NCI-H2227 (cell line): ENCODE measurements around the gene COL4A4.

Experiments
- DNase-seq: peaks from one replicate; lab custom pipeline; 2025; ENCODE audit not compliant: unreplicated experiment; lab: John Stamatoyannopoulos, UW

Gene COL4A4

GRCh38 chr2:227163998-227164762 is at the start of gene COL4A4, which contains the start of gene COL4A3:
TSS of gene COL4A4 (minus strand) at chr2:227164205. CDS start at chr2:227147483, 16,722 bp downstream.
TSS of gene COL4A3 (plus strand) at chr2:227164624. CDS start at chr2:227164727, 103 bp downstream.
- peak; percentile 7 for DNase-seq

- DNase-seq, result no peak
These were observed 43.6 kb upstream of the COL4A4 start for GRCh38 chr2:227207573-227207972.

- no peak for DNase-seq
These were observed 42.4 kb upstream of the COL4A4 start for GRCh38 chr2:227206406-227206805.

GRCh38 chr2:227205701-227206100 is 41.7 kb upstream of the COL4A4 start:
- DNase-seq, result no peak

- no peak for DNase-seq
These were observed 40.4 kb upstream of the COL4A4 start for GRCh38 chr2:227204452-227204851.

- no peak for DNase-seq
These were observed 37.8 kb upstream of the COL4A4 start for GRCh38 chr2:227201771-227202170.

- DNase-seq, result no peak
These were observed 34.9 kb upstream of the COL4A4 start for GRCh38 chr2:227198866-227199265.

- no peak for DNase-seq
These were observed 30.2 kb upstream of the COL4A4 start for GRCh38 chr2:227194219-227194618.

- DNase-seq, result no peak
These were observed 28.5 kb upstream of the COL4A4 start for GRCh38 chr2:227192491-227192890.

- no peak for DNase-seq
These were observed 27.4 kb upstream of the COL4A4 start for GRCh38 chr2:227191367-227191766.

GRCh38 chr2:227188292-227188691 is 24.3 kb upstream of the COL4A4 start:
- no peak for DNase-seq

- DNase-seq, result no peak
These were observed 22.7 kb upstream of the COL4A4 start for GRCh38 chr2:227186751-227187150.

GRCh38 chr2:227185615-227186232 is 21.7 kb upstream of the COL4A4 start:
- no peak for DNase-seq

GRCh38 chr2:227183657-227184367 is 19.8 kb upstream of the COL4A4 start:
- DNase-seq, result no peak

- DNase-seq, result no peak
These were observed 18.8 kb upstream of the COL4A4 start for GRCh38 chr2:227182765-227183164.

GRCh38 chr2:227180770-227181169 is 16.8 kb upstream of the COL4A4 start:
- no peak for DNase-seq

GRCh38 chr2:227179988-227180685 is 16.1 kb upstream of the COL4A4 start:
- no peak for DNase-seq

GRCh38 chr2:227177592-227178336 is 13.8 kb upstream of the COL4A4 start:
- DNase-seq, result no peak

- DNase-seq, result peak; percentile 30
These were observed 7.8 kb upstream of the COL4A4 start for GRCh38 chr2:227171779-227172178.

- no peak for DNase-seq
These were observed 822 bp upstream of the COL4A4 start for GRCh38 chr2:227164763-227165291.
